HG03196 (cell line): ENCODE results near the gene SRPK2.
"Not testable (repeated sequence)": the region's sequence is repeated elsewhere in the genome, so short reads cannot be mapped to it uniquely, and the experiment has no call there.

Experiments used
- ATAC-seq: cut with Tn5 transposase; IDR thresholded peaks from one replicate; pipeline ENCODE4 v1.9.1; 2021; ENCODE audit not compliant: unreplicated experiment

The SRPK2 gene

GRCh38 chr7:105195891-105196290 is 192.8 kb downstream of the SRPK2 start:
- no peak for ATAC-seq

- ATAC-seq: not testable (repeated sequence)
These were observed 193.8 kb downstream of the SRPK2 start for GRCh38 chr7:105194959-105195358.

GRCh38 chr7:105191331-105191730 is 197.4 kb downstream of the SRPK2 start:
- ATAC-seq: no peak

GRCh38 chr7:105189859-105190492 is 198.7 kb downstream of the SRPK2 start:
- no peak for ATAC-seq

- ATAC-seq: no peak
These were observed 200.5 kb downstream of the SRPK2 start for GRCh38 chr7:105188201-105188600.

- ATAC-seq: peak; percentile 64
These were observed 201.2 kb downstream of the SRPK2 start for GRCh38 chr7:105187302-105188169.

GRCh38 chr7:105185290-105186010 is 203.3 kb downstream of the SRPK2 start:
- no peak for ATAC-seq

GRCh38 chr7:105180002-105180401 is 208.7 kb downstream of the SRPK2 start:
- no peak for ATAC-seq

GRCh38 chr7:105178928-105179541 is 209.7 kb downstream of the SRPK2 start:
- ATAC-seq: no peak

- no peak for ATAC-seq
These were observed 210.5 kb downstream of the SRPK2 start for GRCh38 chr7:105178177-105178576.

- no peak for ATAC-seq
These were observed 211.7 kb downstream of the SRPK2 start for GRCh38 chr7:105177026-105177425.

- no peak for ATAC-seq
These were observed 215.1 kb downstream of the SRPK2 start for GRCh38 chr7:105173586-105173985.

- ATAC-seq: no peak
These were observed 224.0 kb downstream of the SRPK2 start for GRCh38 chr7:105164751-105165150.

- ATAC-seq: no peak
These were observed 225.0 kb downstream of the SRPK2 start for GRCh38 chr7:105163718-105164117.

- ATAC-seq: no peak
These were observed 227.4 kb downstream of the SRPK2 start for GRCh38 chr7:105161366-105161765.

GRCh38 chr7:105157278-105157677 is 231.4 kb downstream of the SRPK2 start:
- ATAC-seq: no peak

- no peak for ATAC-seq
These were observed 232.0 kb downstream of the SRPK2 start for GRCh38 chr7:105156731-105157130.

- no peak for ATAC-seq
These were observed 234.6 kb downstream of the SRPK2 start for GRCh38 chr7:105154084-105154483.

GRCh38 chr7:105153531-105153930 is 235.2 kb downstream of the SRPK2 start:
- ATAC-seq: no peak

GRCh38 chr7:105151152-105151551 is 237.6 kb downstream of the SRPK2 start:
- ATAC-seq: no peak

GRCh38 chr7:105149827-105150226 is 238.9 kb downstream of the SRPK2 start:
- no peak for ATAC-seq
